ENCODE results near the gene CDH22.

Gene CDH22

DNA sequence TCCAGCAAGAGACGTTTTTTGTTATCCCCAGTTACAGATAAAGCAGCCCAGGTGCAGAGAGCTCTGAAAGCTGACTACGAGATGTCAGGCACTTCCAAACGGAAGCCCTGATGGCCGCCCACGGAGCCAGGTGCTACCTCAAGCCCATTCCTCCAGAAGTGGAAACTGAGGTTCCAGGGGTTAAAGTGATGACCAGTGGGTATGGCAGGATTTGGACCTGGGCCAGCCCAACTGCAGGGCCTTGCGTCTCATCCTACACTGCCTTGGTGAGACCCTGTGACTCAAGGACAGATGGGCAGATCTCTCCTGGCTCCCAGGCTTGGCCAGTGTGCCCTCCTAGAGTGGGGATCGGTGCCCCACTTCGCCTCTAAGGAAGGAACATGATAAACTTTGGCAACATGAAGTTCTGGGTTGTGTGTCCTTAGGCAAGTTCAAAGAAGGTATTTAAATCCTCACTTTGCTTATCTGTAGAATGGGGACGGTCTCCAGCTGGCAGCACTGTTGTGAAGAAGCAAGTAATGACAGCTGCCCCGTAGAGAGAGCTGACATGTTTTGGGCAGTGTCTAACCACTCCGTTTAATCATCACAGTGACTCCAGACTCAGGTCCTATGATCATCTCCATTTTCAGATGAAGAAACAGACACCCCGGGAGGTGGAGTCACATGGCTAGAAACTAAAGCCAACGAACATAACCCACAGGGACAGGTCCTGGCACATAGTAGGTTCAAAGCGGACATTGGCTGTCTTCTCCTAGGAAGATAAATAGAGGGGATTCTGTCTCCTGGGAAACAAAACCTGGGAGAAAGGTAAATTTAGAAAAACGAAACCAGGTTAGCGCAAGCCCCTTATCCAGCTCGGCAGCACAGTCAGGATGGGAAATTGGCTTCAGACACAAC lies 34.4 kb upstream of the CDH22 start:
- no peak for DNase-seq

DNA sequence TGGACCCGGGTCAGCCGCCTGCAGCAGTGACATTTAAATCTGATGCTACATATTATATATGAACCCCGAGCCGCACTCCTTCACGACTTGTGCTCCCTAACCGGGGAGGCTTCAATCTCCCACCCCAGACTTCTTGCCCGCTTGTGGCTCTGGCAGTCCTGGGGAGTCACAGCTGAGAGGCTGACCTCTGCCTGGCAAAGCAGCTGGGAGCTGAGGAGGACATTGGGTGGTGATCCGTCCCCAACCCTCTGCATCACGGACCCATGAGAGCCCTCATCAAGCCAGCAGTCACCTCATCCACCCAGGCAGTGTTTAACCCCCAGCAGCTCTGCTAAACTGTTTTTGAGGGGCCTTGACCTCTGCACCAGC lies 33.7 kb upstream of the CDH22 start:
- no peak for DNase-seq

DNA sequence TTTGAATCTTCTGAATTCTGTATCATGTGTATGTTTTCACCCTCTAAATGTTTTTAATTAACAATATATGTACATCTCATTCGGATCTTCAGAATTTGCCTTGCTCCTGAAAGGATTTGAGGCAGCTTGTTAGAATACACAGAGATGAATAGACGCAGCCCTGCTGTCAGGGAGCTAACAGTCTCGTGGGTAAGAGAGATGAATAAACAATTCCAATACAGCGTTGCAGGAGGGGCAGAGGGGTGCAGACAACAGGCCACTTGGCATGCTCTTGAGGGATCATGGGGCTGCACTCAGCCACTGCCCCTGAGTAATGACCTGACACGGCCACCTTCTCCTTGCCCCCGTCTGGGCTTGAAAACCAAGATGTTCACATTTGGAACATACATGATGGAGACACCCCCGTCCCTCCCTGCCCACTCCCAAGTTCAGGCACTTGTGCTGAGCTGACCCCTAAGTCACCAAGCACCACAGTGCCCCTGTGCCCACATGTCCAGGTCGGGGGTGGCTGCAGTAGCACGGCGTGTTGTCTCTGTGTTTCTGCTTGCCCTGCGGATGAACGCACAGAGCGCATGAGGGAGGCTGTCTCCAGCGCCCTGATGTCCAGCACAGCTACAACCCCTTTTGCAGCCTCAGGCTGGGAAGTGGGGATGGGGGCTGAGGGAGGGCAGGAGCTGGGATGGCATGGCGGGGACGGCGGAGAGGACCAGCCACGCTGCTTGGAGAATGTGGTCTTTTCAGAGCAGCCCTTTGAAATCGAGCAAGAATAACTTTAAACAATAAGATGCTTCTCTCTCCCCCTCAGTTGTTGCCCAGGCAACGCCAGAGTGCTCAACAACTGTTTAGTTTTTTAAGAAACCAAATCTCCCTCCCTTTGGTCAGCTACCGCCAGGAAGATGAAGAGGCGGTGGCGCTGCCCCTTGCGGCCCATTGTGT lies 33.0 kb upstream of the CDH22 start:
- DNase-seq: no peak

DNA sequence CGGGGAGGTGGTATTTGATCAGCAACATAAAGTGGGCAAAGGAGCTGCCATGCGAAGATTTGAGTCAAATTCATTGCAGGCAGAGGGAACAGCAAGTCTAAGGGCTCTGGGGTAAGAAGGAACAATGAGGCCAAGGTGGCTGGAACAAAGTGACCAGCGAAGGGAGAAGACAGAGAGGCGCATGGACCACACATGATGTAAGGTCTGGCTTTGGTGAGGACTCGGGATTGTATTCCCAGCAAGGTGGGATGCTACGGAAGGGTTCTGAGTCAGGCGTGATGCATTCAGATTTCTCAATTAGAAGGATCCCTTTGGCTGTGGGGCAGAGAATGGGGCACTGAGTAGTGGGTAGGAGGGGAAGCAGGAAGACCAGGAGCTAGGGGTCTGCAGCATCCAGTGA lies 30.7 kb upstream of the CDH22 start:
- no peak for DNase-seq

DNA sequence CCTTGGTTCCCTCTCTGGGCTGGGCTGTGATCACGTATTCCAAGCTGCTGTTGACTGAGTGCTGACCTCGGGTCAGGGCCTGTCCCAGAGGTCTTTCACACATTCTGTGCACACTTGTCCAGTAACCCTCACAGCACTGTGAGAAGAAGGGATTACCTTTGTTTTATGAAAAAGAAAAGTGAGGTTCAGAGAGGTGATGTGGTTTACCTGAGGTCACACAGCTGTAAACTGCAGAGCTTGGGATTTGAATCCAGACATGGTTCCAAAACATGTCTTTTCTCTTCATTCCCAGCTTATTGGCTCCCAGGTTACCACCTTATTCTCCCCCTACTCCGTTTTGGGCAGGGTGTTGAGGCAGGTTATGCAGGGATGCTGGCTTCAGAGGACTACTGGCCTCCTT lies 28.4 kb upstream of the CDH22 start:
- DNase-seq: no peak

DNA sequence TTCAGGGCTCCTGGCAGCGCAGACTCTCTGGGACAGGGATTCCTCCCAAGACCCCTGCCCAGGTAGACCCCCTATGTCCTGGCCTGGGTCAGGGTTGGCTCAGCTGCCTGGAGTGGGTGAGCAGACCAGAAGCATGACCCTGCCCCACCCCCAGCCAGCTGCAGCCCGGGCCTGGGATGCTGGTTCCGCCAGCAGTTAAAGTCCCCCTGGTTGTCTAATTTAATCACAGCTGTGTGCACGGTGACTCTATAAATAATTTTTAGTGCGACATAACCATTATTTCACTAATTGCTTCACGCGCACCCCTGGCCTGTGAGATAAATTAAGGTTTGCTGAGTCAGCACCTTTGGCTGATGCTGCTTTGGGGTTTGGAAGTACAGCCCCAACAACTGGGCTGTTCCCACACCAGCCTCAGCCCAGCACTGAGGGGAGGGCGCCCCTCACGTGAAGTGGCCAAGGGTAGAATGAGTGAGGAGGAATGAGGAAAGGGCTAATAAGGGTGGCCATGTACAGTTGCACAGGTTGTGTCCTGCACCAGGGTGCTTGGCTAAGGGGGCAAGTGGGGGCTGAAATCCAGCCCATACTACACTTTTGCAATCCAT lies 26.1 kb upstream of the CDH22 start:
- DNase-seq: no peak

DNA sequence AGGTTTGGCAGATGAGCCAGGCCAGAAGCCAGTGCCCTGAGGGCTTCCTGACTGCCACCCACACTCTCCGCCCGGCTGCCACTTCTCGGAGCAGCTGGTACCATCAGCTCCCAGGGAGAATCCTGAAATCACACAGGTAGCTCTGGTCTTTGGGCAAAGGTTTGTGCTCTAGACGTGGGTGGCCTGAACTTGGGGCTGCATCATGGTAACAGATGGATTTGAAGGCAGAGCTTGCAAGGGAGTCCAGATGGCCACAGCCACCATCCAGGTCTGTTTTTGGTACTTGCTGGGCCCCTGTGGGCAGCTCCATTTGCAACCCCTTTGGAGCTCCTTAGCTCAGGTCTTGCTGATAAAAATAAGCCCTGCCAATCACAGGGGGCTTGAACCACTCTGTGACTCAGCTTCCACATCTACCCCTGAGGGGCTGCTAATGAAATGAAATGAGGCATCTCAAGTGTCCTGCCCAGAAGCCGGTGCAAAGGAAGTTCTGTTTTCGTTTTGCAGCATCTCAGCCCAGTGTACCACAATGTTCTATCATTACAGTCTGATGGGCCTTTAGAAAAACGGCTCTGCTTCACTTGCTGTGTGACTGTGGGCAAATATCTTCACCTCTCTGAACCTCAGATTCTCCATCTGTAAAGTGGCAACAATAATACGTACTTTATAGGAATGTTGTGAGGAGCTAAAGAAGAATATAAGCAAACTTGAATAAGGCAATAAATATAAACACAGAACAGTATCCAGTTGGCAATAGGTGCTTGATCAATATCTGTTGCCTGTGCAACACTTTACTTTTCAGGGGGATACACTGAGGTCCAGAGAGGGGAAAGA lies 25.1 kb upstream of the CDH22 start:
- no peak for DNase-seq

DNA sequence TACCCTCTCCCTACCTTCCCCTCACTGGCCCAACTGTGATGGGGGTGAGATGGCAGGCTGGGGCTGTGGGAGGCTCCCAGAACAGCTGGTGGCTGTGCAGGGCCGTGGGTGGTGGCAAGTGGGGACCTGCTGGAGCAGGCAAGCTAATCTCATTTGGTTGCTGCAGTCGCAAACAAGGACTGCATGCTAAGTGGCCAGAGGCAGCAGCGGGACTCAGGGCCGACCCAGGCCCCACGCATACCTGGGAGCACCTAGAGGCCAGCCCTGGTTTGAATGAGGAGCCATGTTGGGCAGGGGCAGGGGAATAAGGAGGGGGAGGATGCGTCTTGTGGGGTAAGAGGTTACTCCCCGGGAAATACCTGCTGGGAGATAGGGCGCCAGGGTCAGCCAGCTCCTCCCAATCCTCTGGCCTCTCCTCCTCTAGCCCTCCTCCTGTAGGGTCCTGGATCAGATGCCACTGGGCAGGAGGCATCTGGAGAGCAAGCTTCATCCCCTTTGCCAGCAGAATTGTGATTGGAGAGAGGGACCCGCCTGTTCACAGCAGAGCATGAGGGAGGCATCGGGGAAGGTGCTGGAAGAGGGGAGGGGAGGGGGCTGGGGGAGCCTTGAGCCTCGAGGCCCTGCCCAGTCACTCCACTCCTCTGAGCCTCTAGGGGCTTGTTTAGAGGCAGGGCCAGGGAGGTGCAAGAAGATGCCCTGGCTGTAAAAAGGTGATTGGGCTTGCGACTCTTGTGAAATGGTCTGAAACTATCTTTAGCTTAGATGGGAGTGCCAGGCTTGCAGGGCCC lies 24.3 kb upstream of the CDH22 start:
- no peak for DNase-seq

DNA sequence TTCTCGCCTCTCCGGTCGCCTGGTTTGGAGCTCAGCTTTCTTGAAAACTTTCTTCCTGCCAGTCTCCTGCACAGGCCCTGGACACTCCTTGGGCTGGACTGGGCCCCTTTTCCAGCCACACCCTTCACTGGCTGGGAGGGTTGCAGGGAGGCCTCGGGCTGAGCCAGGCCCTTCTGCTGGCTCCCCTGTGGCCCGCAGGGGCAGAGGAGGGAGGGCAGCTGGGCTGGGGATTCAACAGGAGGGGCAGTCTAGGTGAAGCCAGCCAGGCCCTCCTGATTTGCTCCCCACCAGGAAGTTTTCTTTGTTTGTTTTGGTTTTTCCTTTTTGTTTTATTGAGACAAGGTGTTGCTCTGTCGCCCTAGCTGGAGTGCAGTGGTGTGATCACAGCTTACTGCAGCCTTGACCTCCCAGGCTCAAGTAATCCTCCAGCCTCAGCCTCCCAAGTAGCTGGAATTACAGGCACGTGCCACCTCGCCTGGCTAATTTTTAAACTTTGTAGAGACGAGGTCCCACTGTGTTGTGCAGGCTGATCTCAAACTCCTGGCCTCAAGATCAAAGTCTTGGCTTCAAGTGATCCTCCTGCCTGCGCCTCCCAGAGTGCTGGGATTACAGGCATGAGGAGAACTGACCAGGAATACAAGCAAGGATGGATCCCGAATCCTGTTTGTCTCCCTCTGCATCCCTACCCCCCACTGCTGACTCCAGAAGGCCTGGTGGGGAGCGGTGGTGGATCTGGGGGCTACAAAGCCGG lies 23.5 kb upstream of the CDH22 start:
- DNase-seq: no peak

DNA sequence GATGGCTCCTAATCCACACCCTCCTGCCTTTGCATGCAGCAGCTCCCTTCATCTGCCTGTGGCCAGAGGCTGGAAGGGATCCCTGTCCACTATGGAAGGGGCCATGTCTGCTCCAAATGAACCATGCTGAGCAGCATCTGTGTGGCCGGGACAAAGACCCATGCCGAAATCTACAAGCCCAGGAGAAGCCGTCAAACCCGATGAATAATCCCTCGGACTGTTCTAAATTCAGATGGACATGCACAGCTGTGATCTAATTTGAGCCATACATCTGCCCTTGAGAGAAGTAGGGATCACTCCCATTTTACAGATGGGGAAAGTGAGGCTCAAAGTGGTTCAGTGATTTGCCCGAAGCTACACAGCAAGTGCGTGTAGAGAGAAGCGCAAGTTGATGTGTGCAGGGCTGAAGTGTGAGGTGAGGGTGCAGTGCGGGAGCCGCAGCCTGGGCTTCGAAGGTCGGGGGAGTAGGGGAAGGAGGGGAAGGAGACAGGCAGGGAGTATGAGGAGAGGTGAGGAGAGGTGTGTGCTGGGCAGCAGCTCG lies 22.6 kb upstream of the CDH22 start:
- no peak for DNase-seq

DNA sequence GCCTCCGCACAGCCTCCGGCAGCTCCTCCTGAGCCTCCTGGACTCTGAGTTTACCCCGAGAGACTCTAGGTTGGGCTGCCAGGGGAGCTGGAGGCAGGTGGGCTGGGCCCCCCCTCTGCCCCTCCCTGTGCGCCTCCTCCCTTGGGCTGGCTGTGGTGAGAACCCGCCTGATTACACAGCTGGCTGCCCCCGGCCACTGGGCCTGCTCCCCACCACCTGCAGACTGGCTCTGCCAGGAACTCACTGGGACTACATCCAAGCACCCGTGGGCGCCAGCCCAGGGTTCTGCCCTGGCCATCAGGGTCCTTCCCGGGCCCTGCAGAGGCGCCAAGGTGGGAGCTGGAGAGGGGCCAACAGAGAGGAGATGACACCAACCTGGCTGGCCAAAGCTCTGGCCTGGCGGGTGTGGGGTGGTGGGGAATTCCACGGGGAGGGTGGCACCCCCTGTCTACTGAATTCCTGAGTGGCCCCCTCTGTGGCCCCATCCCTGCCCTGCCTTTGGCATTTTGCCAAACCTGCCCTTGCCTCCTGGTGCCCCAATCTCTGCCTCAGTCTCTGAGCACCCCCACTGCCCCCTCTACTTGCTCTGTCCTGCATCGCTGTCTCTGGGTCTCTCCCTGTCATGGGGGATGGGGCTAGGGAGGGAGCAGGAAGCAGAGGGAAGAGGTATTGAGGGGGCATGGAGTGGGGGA lies 21.9 kb upstream of the CDH22 start:
- DNase-seq: no peak

DNA sequence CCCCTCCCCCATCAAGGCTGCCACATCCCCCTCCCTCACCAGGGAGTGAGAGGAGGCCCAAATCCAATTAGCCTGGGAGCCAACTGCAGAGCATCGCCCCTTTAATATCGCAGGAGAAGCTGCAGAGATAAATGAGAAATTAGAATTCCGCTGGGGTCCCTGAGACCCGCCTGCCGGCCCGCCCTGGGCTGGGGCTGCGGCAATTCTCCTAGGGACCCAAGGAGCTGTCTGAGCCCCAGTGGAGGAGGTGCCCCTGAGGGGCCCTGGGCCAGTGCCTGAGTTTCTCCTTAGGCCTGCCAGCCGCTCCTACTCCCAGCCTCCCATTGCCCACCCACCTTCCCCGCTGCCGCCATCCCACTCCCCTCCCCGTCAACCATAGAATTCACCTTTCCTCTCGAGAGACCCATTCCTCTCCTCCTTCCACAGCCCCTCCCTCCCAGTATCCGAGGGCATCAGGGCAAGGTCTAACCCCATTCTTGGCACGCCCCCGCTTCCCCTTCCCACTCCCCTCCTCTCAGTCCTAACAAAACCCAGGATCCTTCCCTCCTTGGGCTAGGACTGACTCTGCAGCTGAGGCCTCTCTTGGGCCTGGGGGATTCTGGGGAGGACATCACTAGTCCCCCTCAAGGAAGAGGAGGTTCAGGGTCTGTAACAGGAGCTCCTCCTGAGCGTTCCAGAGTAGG lies 20.0 kb upstream of the CDH22 start:
- no peak for DNase-seq

DNA sequence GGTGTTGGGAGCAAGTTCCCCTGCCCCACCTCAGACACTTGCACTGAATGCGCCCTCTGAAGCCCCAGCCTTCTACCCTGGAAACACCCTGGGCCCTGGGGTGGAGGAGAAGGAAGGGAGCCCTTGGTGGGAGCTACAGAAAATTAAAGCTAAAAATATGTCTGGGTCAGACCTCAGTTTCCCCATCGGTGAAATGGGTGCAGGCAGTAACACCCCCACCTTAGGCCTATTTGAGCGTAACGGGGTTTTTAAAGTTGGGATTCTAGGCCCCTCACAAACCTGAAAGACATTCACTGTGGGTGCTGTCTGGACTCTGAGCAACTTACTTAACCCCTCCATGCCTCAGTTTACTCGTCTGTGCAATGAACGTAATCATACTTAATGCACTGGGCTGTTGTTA lies 19.3 kb upstream of the CDH22 start:
- no peak for DNase-seq

DNA sequence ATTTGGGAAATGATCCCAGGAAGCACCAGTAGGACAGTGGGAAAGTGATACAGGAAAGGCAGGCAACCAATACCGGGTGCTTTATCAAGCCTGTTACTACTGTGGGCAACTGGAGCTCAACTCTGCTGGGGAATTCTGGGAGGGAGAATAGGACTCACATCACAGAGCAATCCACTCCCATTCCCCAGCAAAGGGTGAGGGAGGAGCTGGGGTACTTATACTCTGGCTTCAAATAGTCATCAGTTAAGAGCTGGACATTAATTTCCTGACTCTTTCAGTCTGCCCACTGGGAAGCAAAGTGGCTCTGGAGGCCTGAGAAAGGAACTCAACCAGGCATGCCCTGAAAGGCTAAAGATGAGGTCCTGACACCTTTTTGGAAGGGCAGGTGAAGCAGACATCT lies 17.5 kb upstream of the CDH22 start:
- no peak for DNase-seq

DNA sequence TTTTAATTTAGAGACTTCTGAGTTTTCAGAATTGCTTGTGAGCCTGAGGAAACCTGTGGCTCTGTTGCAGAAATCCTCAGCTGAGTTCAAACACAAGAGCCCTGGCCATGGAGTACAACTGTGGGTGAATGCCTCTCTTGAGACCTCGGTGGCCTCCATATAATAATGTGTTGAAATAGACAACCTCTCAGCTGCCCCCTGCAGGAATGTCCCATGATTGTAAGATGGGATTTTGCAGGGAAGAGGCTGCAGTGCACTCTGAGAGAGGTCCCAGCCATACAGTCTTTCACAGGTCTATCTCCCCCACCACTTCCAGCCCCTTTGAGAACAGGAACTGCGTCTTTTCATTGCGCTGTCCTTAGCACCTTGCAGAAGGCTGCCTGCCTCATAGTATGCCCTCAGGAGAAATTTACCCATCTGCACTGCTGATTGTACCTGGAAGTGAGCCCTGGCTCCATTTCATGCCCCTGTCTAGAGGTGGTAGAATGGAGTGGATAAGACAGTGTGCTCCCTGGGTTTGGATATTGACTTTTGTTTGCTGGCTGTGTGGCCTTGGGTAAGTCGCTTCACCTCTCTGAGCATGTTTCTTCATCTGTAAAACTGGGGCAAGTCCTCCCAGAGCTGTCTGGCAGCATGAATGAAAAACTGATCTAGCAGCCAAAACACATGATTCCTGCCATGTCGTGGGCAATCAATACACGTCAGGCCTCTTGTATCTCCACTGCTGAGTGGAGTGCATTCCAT lies 16.8 kb upstream of the CDH22 start:
- peak; percentile 19 for DNase-seq

DNA sequence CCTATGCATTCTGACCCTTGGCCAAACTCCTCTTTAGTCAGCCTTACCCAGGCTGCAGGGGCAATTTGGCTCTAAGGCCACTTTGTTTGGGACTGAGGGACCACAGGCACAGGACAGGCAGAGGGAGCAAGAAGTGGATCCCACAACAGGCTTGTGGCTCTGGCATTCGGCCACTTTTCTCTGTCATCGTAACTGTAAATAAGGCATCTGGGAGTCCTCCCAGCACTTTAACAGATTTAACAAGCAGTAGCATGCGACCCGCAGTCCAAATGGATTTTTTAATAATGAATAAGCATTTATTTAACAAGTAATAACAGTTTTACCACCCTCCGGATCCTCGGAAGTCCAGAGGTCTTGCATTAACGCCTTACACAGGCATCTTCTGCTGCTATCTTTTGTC lies 16.1 kb upstream of the CDH22 start:
- no peak for DNase-seq

DNA sequence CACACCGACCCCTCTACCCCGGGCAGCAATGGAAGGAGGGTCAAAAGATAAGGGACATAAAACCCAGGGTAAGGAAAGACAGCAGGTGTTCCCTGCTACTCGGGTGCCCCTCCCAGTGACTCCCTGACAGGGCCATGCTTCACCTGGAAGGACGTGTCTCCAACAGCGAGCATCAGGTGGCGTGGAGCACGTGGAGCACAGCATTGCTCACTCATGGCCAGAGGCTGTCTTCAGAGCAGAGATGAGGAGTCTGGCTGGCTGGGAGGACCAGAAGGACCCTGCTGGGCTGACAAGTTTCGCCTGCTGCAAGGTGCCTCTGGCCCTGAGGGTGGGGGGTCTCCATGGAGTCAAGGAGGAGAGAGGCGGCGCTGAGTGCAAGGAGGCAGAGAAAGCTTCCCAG lies 15.3 kb upstream of the CDH22 start:
- no peak for DNase-seq

DNA sequence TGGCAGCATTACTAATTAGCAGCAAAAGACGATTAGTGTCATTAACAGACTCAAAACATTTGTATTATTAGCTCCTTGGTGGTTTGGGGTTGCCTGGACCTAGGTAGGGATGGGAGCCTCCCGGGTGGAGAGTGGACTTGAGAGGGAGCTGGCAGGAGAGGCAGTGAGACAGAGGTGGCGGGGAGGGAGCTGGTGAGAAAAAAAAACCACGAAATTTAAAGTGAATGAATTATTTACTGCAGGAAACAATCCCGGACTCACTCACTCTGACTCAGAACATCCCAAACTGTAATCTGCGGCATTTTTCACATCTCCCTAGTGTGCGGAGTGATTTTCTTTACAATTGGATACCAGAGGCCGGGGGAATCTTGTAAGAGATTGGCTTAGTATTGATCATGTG lies 14.3 kb upstream of the CDH22 start:
- DNase-seq: no peak

DNA sequence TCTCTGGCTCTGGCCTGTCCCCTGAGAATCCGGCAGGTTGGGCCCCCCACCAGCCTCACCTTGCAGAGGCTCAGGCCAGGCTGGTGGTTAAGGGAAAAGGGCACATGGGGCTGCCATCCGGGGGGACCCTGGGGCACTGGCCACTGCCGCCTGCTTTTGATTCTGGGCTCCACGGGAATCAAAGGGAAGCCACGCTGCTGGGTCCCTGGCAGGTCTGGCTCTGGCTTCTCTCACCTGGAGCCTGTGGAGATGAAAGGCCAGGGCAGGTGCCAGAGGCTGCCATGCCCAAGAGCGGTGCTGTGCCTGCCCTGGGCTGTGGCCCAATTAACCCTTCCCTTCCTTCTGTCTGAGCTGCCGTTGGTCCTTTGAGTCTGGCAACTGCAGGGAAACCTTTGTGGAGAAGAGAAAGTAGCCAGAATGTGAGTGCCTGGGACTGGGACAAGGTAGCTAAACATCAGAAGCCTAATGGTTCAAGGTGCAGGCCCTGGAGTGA lies 9.4 kb upstream of the CDH22 start:
- DNase-seq: no peak
